Left hindlimb (tissue), 1 donor: Measurements from ENCODE around the gene RUNX2.

Source experiments
- DNase-seq: peaks from one replicate; pipeline ENCODE4 v3.0.0-alpha.2; 2018

RUNX2 gene

DNA sequence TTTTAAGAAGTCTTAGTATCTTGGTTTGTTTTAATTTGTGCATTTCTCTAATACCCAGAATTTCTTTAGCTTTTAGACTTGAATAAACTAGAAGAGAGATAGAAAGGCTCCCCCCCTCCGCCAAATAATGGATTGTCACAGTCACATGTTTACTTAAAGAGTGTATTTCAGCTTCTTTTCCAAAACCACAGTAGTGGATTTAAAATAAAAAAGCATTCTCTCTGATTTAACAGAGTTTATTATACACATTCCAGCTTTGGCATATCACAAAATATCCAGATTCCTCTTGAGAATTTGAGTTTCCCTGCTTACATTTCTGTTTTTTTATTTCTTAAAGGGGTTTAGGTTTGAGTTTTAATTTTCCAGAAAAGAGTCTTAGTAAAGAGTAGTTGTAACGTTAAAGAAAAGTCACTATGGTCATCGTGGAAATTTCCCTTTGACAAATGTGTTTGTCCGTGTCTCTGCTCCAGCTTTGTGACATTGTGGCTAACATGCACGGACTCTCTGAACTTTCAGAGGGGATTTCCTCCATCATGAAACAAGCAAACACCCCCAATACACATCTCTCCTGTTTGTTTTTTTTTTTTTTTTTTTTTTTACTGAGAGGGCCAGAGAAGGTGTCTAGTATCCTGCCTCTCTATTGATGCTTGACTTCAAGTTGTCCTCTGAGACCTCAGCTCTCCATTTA, 163.1 kb downstream of the RUNX2 start:
- no peak for DNase-seq

DNA sequence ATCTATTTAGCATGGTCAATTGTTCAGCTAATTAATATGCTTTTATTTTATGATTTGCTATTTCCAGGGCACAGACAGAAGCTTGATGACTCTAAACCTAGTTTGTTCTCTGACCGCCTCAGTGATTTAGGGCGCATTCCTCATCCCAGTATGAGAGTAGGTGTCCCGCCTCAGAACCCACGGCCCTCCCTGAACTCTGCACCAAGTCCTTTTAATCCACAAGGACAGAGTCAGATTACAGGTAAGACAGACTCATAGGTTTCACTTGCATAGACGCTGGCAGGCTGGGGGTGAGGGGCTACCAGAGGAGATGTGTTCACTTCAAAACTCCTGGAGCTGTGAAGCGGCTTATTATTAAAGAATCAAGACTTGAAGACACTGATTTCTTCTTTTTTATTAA, 163.7 kb downstream of the RUNX2 start:
- DNase-seq, result no peak

DNA sequence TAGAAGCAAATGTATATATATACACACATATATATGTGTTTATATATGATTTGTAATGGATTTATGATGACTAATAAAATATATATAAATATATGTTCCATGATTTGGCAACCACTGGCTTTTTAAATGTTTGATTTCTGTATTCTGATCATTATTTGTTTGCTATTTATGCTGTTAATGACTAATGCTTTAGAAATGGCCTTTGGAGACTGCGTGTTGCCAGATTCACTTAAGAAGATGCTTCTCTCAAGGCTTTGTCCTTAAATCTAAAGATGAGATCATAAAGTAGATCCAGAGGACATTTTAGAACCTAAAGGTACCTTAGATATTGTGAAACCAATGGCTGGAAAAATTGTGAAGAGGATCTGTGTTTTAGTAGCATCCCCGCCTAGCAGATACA, 165.6 kb downstream of the RUNX2 start:
- DNase-seq, result no peak

DNA sequence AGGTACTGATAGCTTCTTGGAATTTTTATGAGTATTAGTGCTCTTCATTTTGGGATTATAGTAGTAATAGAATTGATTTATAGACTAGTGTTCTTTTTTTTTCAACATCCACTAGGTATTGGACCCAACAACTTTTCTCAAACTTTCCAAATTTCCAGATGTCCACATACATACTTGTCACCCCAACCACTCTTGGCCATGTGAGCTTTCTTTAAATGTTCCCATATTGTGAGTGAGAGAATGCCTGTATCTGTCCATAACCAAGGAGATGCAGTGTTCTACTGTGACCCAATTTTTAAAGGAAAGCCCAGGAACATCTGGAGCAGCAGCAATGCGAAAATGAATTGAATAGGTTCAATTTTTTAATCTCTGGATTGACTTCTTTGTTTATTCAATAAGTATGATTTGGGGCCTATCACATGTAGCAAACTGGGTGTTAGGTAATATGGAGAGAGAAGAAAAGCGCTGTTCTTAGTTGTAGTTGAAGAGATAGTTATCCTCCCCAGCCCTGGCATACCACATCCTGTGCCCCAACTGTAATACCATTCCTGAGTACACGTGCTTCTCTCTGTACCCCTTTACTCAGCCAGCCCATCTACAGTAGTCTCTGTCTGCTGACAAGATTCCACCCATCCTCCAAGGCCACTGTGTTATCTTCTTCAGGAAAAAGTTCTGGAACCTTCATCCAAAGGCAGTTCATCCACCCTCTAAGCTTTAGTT, 166.4 kb downstream of the RUNX2 start:
- DNase-seq, result no peak

DNA sequence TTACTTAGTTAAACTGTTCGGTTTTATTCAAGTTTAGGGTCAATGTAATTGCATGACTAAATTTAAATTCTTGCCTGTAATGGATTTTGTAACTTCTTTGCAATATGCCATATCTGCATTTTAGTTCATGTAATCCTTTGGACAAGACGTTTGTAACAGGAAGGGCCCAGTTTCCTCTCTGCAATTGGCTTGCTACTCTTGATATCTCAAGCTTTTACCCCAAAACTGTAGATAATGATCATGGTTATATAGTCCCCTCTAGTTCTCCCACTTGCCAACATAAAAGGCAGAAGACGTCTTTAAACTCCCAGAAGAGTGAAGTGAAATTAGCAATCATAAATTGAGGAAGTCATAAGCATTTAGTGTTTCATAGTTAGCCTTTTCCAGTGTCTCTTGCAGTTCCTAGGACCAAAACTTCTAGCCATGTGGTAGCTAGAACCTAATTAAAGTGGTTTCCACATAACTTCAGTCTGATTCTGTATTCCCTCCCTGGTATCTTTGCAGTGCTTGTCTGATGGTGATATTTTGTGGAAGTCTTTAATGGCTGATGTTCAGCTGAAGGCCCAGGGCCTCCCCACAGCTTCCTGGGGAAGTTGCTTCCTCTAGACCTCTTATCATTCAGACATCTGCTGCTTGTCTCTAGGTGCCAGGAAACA, 167.4 kb downstream of the RUNX2 start:
- DNase-seq, result no peak

DNA sequence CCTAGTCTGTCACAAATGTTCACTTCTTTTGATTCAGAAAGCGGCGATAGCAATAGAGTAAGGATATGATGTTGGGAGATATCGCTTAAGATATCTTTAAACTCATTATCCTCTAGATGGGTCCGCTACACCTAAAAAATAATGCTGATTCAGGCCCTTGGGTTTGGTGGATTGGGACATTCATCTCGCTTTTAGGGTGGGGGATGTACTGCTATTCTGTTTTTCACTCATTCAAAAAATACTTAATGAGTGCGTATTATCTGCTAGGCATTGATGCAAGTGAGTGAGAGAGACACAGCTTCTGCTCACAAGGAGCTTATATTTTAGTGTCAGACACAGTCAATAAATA, 167.9 kb downstream of the RUNX2 start:
- DNase-seq, result no peak

DNA sequence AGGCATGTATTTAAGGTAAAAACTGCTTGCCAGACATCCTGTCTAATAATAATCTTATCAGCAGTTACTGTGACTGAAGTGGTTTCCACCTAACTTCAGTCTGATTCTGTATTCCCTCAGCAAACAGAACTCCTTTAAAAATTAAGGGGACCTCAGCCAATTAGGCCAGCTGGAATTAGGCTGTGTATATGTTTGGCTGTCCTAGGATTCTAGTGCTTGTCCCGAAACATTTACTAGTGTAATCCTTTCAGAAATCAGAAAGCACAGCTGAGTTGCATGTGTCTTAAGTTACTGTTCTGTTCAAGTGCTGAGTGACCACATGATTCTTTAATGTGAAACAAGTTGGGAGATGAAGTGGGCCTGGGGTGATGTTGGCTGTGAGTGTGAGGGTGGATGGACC, 170.5 kb downstream of the RUNX2 start:
- DNase-seq, result no peak

DNA sequence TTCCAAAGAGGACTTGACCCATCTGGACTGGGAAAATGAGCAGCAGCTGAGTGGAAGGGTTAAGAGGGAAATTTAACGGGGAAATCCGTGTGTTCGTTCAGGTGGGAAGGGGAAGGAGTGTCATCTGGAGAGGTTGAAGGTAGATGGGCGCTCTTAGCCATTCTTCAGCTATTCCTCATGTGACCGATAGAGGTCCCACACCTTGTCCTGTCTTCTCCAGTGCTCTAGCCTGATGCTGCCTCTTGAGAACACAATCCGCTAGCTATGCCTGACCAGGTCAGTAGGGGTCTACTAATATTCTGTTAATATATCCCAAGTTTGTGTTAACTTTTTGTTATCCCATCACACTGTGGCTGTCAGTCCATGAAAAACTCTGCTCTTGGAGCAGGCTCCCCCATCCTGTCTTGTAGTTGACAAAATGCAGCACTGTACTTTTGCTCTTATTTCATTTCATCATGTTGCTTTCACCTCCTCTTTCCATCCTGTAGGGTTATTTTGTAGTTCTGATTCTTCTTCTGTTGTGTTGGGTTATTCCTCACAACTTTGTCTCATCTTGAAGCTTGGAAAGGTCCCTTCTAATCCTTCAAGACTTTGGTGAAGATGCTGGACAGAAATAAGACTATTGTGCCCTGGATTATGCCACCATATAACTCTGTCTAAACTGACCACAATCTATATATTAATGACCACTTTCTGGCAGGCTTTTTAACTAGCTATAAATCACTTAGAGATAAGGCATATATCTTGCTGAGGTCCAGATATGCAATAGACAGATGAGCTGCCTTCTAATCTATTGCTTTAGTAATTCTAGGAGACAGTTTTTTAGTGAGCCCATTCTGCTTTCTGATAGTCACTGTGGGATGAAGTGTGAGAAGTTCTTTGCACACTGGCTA, 173.0 kb downstream of the RUNX2 start:
- DNase-seq, result no peak

DNA sequence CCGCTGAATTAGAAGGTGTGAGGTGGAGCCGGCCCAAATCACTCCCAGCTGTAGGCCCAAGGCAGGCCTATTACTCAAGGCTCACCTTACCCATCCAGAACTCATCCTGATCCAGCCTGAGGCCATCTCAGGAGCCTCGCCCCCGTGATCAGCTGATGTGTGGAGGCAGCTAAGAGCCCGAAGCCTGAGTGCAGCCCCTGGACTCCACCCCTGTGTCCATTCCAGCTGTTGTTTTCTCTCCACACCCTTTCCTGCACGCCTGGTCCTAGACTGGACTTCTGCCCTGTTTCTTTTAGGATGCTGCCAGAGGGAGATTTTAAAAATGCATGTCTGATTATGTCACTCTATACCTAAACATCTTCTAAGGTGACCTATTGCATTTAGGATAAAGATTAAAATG, 174.3 kb downstream of the RUNX2 start:
- no peak for DNase-seq

DNA sequence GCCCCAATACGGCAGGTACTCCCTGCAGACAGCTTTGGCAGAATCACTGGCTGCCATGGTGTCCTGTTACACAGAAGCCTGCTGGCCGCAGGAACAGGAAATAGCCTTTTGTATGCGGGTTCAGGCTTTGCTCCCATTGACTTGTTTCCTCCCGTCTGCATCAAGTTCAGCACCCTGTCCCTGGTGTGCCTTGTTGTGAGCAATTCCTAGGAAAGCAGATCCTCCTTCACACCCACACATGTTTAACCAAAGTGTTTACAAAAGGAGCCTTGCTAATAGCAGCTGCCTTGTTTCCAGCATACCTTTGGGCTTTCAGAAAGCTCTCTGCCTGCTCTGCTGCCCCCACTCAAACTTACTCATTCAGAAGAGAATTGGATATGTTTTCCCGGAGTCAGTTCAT, 176.8 kb downstream of the RUNX2 start:
- DNase-seq, result no peak

DNA sequence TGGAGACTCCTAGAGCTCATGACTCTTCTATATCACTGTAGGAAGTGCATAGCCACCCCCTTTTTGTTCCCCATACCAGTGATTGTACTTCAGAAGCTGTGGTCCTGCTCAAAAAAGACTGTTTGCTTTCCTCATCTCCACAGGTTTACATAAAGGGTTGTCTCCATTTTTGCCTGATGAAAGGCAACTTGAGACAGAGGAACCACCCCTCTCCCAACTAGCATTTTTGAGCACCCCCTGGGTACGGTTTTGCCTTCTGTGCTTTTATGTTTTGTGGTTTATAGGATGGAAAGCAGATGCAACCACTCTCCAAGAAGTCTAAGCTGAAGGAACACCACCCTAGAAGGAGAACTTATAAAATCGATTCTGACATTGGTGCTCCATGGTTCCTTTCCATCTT, 177.3 kb downstream of the RUNX2 start:
- no peak for DNase-seq

DNA sequence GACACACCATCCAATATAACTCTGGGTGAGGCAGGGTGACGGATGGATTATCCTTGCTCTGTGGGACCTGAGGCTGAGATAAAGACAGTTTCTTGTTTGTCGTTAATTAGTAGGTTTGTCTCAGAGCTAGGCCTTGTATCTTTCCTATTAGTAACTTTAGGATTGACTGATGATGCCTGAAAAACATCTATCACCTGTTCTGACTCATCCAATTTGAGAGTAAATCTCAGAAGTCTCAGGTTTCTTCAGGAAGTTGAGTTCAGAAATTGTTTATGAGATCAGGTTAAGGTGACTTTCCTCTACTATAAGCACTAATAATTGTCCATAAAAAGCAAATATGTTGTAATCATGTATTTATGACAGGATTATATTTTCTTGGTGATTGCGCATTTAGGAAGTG, 179.1 kb downstream of the RUNX2 start:
- DNase-seq, result no peak

DNA sequence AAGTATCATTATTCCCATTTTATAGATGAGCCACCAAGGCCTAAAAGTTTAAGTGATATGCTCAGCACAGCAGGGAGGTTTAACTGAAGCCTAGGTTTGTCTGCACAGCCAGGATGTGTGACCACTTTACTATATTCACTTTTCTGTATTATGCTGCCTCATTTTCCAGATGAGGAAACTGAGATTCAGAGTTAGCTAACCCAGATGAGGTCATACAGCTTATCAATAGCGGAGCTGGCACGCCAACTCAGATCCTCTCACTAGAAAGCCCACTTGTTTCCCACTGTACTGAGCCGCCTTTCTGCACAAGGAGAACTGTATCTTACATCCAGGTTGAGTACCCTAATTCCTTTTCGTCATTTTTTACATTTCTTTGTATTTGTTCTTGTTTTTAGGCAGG, 181.3 kb downstream of the RUNX2 start:
- DNase-seq, result no peak

DNA sequence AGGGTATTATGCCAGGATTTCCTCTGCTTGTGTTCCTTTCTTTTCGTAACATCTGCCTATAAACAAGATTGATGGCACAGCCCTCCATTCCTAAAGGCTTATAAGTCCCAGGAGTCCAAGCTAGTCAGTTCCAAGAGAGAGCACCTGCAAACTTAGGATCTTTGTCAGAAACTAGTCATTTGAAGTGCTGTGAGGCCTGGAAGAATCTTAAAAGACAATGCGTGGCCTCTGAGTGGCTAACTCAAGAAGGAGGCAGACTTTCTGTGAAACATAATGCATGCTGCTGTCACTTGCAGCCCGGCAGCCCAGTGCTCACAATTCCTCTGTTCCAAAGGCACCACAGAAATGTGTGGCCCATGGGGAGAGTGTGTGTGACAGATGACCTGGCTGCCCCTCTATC, 184.6 kb downstream of the RUNX2 start:
- no peak for DNase-seq

DNA sequence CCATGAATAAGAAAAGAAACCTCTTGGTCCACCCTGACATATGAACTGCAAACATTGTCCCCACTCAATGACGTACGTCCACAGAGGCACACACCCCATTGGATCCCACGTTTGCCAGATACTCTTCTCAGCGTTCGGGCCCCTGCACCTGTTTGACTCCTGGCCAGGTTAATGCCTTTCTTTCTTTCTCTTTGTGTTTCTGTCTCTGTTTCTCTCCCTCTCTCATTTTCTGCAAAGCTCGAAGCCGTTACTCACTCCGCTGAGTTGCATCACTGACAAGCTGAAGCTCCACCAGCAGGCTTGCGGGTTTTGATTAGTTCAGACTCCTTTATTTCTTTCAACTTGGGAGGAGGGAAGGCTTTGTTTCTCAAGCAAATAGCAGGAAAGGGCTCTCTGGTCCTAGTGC, 185.1 kb downstream of the RUNX2 start:
- no peak for DNase-seq

DNA sequence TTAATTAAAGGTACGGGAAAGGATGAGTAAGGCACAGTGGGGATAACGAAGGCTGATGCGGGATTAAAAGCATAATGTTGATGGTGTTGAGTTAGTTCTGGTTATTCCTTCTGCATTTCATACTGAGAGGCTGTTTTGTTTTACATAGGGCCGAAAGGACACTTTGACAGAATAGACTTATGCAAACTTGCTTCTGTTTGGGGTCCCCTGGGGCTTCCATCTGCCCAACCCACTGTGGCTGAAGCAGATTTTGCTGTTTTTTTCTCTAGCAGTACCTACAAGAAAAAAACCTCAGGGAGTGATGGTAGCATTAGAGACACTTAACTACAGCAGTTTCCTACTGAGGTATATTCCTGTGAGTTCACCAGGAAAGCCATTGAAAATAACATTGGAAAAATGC, 185.7 kb downstream of the RUNX2 start:
- no peak for DNase-seq

DNA sequence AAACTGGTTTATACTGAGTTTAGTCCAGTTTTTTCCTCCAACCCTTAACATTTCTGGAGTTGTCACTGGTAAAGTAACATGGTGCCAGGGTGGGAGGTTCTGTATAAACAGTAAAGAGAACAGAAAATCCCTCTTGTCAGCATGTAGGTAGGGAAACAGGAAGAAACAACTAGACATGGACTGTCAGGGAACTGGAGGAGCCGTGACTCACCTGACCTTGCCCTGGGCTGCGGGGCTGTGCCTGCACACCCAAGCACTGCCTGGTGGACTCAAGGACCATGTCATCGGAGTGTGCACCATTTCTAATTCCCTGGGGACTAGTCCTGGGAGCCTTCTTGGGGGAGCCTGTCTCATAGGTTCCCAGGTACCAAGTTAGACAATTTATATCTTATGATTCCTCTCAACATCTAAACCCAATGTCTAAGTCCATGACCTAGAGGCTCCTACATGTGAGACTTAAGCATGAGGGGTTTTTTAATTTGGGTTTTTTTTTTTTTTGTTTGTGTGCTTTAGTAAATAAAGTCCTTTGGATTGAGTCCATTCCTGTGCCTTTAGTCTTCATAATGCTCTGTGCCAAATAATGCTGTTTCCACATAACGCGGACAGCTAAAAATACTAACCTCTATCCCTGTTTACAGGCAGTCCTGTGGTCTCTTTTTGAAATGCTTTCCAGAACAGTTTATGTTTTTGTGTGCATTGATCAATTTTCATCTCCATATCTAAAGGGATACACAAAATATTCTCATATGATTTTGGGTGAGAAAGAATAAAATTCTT, 186.5 kb downstream of the RUNX2 start:
- no peak for DNase-seq

DNA sequence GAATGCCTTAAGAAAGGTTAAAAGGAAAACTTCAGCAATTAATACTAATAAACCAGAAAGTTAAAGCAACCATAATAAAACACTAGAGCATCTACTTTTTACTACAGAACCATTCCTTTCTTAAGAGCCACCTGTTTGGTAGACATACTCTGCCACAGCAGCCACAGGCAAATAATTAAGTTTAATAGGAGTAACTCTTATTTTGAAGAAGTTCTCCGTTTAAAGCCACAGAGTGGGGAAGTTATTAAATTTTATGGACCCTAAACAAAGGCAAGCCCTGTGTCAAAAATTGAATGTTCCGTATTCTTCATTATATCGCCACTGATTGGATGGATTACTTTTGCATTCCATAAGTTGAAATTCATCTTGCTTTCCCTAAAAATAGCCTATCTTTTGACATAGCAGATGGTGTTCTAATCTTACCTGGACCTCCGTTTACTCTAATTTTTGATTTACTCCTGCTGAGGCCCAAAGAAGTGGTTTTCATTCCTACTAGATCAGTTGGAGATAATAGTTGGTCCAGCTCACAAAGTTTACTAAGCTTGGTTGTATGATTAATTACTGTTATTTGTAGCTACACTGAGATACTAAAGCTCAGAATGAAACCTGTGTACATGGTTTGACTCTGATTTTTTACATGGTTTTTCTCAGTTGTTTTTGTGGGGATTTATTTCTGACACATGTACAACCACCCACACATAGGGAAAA, 190.0 kb downstream of the RUNX2 start:
- DNase-seq, result no peak

DNA sequence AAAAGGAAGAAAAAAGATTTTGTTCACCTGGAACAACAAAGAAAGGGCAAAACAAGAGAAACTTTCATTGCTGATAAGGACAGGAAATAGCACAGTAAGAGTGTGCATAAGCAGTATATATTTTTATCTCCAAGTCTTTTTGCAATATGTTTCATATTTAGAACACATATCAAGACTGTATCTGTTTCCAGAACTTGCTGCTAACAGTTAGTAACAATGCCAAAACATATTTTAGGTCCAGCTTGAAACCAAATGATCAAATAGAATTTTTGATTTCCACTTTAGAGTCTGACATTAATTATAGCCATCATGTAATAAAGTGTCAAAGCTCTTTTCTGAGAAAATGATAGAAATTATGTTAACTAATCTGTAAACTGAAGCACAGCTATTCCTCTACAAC, 193.1 kb downstream of the RUNX2 start:
- no peak for DNase-seq

DNA sequence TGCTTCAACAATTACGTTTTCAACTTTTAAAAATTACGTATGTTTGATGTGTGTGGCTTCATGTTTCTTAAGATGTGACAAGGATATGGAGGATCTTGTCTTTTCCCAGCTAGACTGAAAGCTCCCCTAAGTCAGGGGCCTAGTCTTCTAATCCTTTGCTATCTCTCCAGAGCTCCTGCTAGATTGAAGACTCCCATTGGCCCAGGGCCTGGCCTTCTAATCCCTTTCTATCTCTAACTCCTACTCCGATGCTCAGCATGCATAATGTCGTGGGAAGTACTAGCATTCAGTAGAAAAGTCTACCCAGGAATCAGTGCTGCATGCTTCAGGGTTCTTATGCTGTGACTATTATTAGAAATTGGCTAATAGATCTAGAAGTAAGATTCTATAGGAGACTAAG, 194.4 kb downstream of the RUNX2 start:
- no peak for DNase-seq

DNA sequence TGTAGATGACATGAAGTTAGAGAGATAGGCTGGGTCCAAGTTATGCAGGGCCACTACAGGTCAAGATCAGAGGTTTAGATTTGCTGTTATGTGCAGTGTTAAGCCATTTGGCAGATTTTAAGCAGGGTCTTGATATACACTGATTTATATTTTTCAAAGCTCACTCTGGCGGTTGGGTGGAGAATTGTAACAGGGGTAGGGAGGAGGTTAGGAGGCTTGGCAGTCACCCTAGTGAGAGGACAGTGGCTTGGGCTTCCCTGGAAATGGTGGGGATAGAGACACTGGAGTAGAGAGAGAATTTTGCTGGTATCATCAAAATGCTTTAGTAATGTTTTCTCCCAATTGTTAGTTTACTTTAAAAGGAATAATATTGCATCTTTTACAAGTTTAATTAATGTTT, 199.1 kb downstream of the RUNX2 start:
- no peak for DNase-seq

DNA sequence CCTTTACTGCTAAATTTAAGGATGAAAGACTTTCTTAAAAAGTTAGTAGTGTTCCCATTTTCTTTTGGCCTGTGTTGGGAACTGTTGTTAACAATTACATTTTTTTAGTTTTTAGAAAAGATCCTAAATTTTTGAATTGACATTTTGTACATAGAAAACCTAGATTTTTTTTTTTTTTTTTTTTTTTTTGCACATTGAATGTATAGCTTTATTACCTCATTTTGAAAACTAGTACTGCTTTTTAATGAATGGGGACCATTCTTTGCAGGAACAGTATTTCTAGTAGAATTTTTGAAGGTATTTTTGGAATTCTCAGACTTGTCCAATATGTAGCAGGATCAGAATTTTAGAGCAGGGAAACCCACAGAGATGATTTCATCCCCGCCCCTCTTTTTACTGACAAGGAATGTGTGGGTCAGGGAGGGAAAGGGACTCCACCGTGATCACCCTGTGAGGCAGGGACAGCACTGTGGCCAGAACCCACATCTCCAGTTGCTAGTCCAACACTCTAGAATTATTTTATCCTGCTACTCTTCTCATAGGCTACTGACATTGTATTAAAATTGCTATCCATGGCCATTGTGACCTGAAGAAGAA, 204.0 kb downstream of the RUNX2 start:
- DNase-seq, result no peak
